ENCODE measurements around the gene DOCK7. TPM values are rescaled to one million over a fixed set of nuclear protein-coding genes. Genes with fewer than 3 reads are reported as not detected.

Gene DOCK7
- total and polyA plus RNA-seq, 12 donors: 3.5 to 17.1 (median 11.2) TPM

DNA sequence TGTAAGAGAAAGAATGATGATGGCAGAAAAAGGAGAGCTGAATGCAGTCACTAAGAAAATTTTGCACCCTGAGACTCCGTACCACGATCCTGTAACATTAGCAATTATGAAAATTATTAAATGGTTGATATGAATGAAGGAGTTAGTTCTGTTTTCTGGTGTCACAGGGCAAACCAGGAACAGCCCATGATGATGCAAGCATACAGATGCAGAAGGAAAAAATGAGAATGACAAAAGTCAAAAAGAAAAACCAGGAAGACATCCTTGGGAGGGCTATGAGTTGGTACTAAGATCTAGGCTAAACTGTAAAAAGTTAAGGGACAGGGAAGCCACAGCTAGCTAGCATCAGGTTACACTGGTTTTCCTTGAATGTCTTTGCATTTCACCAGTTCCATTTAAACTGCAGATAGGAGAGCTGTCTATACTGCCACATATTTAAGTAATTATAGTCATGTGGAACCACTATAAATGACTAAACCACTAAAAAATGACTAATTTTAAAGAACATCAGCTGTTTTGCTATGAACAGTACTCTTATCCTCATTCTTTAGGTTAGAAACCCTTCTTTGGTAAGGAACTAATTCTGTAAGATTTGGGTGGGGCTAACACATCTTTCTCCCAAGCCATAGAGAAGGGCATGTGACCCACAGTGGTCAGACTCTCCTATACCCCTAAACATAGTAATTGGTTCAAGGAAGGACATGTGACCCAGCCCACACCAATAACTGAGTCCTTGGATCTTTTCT is 11.4 kb downstream of the DOCK7 start:
- H3K9me3 ChIP-seq: peaks cover 0 to 3% (median 0%) of the 10 kb centered on the region in 11 donors
- WGBS, 2 donors: 88 to 97% methylated on average over 2 of the region's 2 CpGs
- peaks cover 0 to 12% (median 0%) of the 10 kb centered on the region in 9 donors for H3K4me1 ChIP-seq
- ATAC-seq: no peak
- no peak for DNase-seq
- no peaks in the 10 kb centered on the region for H3K27me3 ChIP-seq
- no peak overlapping the region for H3K4me3 ChIP-seq
- H3K27ac ChIP-seq: no peak overlapping the region
- TF ChIP-seq, protein P1, sequence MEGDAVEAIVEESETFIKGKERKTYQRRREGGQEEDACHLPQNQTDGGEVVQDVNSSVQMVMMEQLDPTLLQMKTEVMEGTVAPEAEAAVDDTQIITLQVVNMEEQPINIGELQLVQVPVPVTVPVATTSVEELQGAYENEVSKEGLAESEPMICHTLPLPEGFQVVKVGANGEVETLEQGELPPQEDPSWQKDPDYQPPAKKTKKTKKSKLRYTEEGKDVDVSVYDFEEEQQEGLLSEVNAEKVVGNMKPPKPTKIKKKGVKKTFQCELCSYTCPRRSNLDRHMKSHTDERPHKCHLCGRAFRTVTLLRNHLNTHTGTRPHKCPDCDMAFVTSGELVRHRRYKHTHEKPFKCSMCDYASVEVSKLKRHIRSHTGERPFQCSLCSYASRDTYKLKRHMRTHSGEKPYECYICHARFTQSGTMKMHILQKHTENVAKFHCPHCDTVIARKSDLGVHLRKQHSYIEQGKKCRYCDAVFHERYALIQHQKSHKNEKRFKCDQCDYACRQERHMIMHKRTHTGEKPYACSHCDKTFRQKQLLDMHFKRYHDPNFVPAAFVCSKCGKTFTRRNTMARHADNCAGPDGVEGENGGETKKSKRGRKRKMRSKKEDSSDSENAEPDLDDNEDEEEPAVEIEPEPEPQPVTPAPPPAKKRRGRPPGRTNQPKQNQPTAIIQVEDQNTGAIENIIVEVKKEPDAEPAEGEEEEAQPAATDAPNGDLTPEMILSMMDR (IDR thresholded peaks at IDR 0.05): no peak
- intact Hi-C loops (cut with DNase I): no loop called here
- H3K36me3 ChIP-seq: peaks cover 0 to 5% (median 0%) of the 10 kb centered on the region in 9 donors

DNA sequence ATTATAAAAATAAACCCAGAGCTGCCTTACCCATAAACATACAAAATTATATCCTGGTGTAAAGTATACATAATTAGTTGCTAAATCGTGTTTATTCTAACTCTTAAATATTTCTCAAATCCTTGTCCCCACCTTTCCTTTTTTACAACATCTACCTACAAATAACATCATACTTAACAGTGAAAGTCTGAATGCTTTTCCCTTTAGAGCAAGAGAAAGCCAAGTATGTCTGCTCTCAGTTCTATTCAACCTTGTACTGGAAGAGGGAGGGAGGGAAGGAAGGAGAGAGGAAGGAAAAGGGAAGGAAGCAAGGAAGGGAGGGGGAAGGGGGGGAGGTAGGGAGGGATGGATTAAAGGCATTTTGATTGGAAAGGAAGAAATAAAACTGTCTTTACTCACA is 14.6 kb downstream of the DOCK7 start:
- Histone ChIP-seq H3K36me3 (peaks cover 0 to 5% (median 0%) of the 10 kb centered on the region in 9 donors), H3K27me3 (no peaks in the 10 kb centered on the region), H3K27ac (no peak overlapping the region), H3K4me1 (peaks cover 0 to 12% (median 0%) of the 10 kb centered on the region in 9 donors), H3K4me3 (no peak overlapping the region), H3K9me3 (no peaks in the 10 kb centered on the region)
- no peak for DNase-seq
- WGBS, 2 donors: 86 to 88% methylated on average over 1 of the region's 1 CpG
- no peak for ATAC-seq
- TF ChIP-seq, protein P1 (IDR thresholded peaks at IDR 0.05): no peak
- intact Hi-C loops (cut with DNase I): no loop called here

DNA sequence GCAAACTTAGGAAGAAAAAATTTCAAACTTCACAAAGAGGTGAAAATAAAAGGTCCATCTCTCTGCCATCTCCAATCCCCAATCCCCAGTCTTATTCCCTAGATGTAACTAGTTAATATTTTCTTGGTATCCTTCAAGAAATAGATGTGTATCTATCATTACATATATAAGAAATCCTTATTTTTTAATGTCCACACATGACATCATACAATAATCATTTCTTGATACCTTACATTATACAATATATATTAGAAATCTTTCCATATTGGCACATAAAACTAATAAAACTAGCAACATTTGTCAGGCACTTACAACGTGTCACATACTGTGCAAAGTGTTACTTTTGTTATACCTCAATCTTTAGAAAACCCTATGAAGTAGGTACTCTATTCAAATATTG is 16.2 kb downstream of the DOCK7 start:
- H3K4me3 ChIP-seq: no peak overlapping the region
- DNase-seq: no peak
- H3K4me1 ChIP-seq: peaks cover 0 to 7% (median 0%) of the 10 kb centered on the region in 9 donors
- WGBS, 2 donors: 71 to 80% methylated on average over 1 of the region's 1 CpG
- intact Hi-C loops (cut with DNase I): no loop called here
- TF ChIP-seq, protein P1 (IDR thresholded peaks at IDR 0.05): no peak
- H3K36me3 ChIP-seq: peaks cover 0 to 5% (median 0%) of the 10 kb centered on the region in 9 donors
- ATAC-seq: no peak
- H3K27ac ChIP-seq: no peak overlapping the region
- H3K27me3 ChIP-seq: no peaks in the 10 kb centered on the region
- H3K9me3 ChIP-seq: no peaks in the 10 kb centered on the region

DNA sequence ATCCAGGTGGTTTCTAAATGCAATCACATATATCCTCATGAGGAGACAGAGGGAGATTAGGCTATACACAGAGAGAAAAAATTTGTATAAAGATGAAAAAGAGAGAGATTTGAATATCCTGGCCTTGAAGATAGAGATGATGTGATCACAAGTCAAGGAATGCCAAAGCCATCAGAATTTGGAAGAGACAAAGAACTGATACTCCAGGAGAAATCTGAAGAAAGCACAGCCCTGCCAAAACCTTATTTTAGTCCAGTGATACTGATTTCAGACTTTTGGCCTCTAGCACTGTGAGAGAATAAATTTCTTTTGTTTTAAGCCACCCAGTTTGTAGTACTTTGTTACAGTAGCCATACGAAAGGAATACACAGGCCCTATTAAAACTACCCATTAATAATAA is 33.4 kb downstream of the DOCK7 start:
- H3K36me3 ChIP-seq: peaks cover 0 to 23% (median 3%) of the 10 kb centered on the region in 9 donors
- ATAC-seq (no peak), DNase-seq (no peak)
- intact Hi-C loops (cut with DNase I): no loop called here
- H3K27me3 ChIP-seq: no peaks in the 10 kb centered on the region
- H3K4me1 ChIP-seq: peaks cover 0 to 10% (median 4%) of the 10 kb centered on the region in 9 donors
- TF ChIP-seq, protein P1 (IDR thresholded peaks at IDR 0.05): no peak
- no peak overlapping the region for H3K4me3 ChIP-seq
- H3K9me3 ChIP-seq: no peaks in the 10 kb centered on the region
- WGBS, 2 donors: 77 to 79% methylated on average over 1 of the region's 1 CpG
- no peak overlapping the region for H3K27ac ChIP-seq

Data from heart right ventricle (tissue), 16 donors.